Bronchial epithelial cell (primary cell): ENCODE data around the gene RAB40C. TPM values are rescaled to one million over a fixed set of nuclear protein-coding genes. Genes with fewer than 3 reads are reported as not detected.

Experiments
- DNase-seq: peaks from one replicate; pipeline ENCODE4 v3.0.0-alpha.2; 2010; ENCODE audit warnings: low read depth
- FAIRE-seq: peaks from 2 replicates; lab custom pipeline; 2011; peaks lifted over from hg19 to GRCh38; lab: Jason Lieb, UNC
- H3K27me3 ChIP-seq: 2 replicates; pipeline ENCODE4 v1.5.1; 2011; ENCODE audit warnings: low read length; ENCODE audit not compliant: control insufficient read depth, insufficient read depth
- H3K36me3 ChIP-seq: 2 replicates; pipeline ENCODE4 v1.5.1; 2011; ENCODE audit warnings: low read length; ENCODE audit not compliant: control insufficient read depth, insufficient read depth
- H3K4me3 ChIP-seq: 2 replicates; pipeline ENCODE4 v1.5.1; 2011; ENCODE audit warnings: mild to moderate bottlenecking, low read depth, low read length, control low read depth
- total RNA-seq: library from RNA; depleted of rRNA; stranded (reverse); fragments of >200 nt; gene quantifications from 2 replicates; pipeline ENCODE4 v1.2.1, GENCODE V29; 2014
- TF ChIP-seq, protein P1 (sequence below): IDR thresholded peaks from 2 replicates; pipeline ENCODE4 v1.5.1; 2011; ENCODE audit warnings: mild to moderate bottlenecking, moderate library complexity, low read length, control low read depth, inconsistent platforms; ENCODE audit not compliant: insufficient read depth, severe bottlenecking

RAB40C gene
- total RNA-seq, 1 donor from 2014 or later = 10.8 TPM

DNA sequence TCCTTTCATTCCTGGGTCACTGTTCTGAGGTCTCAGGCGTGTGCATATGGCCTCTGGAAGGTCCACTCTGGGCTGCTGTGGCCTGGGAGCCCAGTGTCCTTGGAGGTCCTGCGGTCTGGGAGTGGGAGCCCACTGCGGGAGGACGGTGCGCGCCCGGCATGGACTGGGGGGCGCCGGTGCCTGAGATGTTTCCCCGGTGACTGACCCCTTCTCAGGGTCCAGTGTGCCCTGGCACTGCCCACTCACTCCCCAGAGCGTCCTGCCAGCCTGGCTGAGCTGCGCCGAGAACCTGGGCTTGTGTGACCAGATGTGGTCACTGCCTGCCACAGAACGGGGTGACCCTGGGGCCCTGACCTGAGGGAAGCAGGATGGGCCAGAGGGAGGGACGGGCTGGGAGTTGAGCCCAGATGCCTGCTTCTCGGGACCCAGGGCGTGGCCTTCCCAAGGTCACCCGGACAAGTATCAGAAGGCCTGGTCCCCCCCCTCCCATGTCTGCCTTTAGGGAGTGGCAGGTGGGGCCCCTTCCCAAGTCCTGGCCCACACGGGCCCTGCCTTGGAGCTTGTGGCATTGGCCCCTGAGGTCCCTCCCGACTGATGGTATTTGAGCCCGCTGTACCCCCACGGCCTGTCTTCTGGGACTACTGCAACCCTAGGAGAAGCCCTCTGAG is 84.5 kb downstream of the RAB40C start:
- DNase-seq = no peak
- no peak for FAIRE-seq
- TF ChIP-seq, protein P1, sequence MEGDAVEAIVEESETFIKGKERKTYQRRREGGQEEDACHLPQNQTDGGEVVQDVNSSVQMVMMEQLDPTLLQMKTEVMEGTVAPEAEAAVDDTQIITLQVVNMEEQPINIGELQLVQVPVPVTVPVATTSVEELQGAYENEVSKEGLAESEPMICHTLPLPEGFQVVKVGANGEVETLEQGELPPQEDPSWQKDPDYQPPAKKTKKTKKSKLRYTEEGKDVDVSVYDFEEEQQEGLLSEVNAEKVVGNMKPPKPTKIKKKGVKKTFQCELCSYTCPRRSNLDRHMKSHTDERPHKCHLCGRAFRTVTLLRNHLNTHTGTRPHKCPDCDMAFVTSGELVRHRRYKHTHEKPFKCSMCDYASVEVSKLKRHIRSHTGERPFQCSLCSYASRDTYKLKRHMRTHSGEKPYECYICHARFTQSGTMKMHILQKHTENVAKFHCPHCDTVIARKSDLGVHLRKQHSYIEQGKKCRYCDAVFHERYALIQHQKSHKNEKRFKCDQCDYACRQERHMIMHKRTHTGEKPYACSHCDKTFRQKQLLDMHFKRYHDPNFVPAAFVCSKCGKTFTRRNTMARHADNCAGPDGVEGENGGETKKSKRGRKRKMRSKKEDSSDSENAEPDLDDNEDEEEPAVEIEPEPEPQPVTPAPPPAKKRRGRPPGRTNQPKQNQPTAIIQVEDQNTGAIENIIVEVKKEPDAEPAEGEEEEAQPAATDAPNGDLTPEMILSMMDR = no peak
- Histone ChIP-seq H3K4me3 (no peak overlapping the region), H3K36me3 (peaks cover 31% of the 10 kb centered on the region), H3K27me3 (no peaks in the 10 kb centered on the region)

DNA sequence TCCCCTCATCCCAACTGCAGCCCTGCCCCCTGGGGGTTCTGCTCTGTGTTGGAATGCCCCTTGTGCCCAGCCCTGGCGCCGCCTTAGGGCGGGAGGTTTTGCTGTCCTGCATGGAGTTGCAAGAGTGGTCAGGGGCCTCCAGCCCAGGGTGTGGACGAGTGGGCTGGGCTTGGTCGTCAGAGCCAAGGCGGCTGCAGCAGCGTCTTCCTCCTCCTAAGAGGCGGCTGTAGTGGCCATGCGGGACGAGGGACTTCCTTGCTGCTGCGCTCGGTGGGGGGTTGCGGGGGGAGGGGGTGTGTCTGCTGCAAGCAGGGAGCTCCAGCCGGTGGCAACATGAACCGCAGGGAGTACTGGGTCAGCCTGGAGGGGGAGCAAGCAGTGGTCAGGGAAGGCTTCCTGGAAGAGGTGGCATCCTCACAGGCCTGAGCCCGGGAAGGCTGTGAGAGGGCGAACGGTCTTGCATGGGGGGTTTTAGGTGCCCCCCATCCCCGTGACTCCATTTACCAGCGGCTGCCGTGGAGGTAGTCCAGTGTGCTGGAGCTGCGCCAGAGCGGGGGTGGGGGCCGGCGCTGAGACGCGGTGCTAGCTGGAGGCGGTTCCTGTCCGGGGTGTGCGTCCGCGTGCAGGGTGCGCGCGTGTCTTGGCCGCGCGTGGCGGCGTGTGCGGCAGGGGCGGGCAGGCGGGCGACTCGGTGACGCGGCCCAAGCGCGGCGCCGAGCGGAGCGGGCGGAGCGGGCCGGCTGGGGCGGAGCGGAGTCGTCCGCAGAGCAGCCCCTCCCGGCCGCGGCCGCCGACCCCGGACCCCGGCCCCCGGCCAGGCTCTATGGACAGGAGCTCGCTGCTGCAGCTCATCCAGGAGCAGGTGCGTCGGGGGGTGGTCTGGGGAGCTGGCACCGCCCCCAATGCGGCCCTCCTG is 85.4 kb downstream of the RAB40C start, which contains the start of gene RHBDL1:
Gene RHBDL1 (plus strand): TSS at position 704 of the 916 bp plus-strand sequence. CDS start 120 bp downstream, at position 824.
- TF ChIP-seq, protein P1 = no peak
- no peak for DNase-seq
- no peak for FAIRE-seq
- Histone ChIP-seq H3K27me3 (no peaks in the 10 kb centered on the region), H3K36me3 (peaks cover 24% of the 10 kb centered on the region), H3K4me3 (peak within 1 kb of the TSS; percentile 30)

DNA sequence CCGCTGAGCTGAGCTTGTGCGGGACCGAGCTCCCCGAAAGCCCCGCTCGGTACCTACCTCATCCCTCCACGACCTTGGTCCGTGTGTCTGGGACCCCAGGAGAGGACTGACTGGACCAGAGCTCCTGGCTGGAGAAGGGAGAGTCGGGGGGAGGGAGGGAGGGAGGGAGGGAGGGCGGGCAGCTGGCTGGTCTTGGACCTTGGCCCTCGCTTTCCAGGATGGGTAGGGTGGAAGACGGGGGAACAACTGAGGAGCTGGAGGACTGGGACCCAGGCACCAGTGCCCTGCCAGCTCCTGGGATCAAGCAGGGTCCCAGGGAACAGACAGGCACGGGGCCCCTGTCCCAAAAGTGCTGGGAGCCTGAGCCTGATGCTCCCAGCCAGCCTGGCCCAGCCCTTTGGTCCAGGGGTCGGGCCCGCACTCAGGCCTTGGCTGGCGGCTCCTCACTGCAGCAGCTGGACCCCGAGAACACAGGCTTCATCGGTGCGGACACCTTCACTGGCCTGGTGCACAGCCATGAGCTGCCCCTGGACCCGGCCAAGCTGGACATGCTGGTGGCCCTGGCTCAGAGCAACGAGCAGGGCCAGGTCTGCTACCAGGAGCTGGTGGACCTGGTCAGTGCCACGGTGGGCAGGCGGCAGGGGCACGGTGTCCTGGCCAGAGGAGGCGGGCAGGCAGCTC is 86.2 kb downstream of the RAB40C start:
- FAIRE-seq (no peak), DNase-seq (no peak)
- Histone ChIP-seq H3K36me3 (peaks cover 19% of the 10 kb centered on the region), H3K27me3 (no peaks in the 10 kb centered on the region), H3K4me3 (peak overlapping the region; percentile 30)
- TF ChIP-seq, protein P1 = no peak

DNA sequence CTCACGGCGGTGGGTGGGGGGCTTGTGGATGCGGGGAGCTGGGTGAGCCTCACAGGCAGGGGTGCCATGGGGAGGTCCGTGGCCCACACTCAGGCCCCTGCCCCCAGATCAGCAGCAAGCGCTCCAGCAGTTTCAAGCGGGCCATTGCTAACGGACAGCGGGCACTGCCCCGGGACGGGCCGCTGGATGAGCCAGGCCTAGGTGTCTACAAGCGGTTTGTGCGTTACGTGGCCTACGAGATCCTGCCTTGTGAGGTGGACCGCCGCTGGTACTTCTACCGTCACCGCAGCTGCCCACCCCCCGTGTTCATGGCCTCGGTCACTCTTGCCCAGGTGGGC is 86.7 kb downstream of the RAB40C start:
- H3K27me3 ChIP-seq = no peaks in the 10 kb centered on the region
- DNase-seq (no peak), FAIRE-seq (no peak)
- TF ChIP-seq, protein P1 = no peak
- H3K36me3 ChIP-seq = peaks cover 21% of the 10 kb centered on the region
- peak overlapping the region; percentile 14 for H3K4me3 ChIP-seq

DNA sequence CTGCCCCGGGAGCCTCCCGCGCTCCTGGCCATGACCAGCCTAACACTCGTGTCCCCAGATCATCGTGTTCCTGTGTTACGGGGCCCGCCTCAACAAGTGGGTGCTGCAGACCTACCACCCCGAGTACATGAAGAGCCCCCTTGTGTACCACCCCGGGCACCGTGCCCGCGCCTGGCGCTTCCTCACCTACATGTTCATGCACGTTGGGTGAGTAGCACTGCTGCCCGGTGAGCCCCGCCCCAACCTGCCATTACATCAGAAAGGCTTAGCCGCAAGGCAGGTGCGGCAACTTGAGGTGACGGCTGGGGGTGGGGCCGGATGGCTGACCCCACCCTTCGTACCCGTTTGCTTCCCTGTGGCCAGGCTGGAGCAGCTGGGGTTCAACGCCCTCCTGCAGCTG is 87.0 kb downstream of the RAB40C start:
- TF ChIP-seq, protein P1 = no peak
- FAIRE-seq (peak; percentile 62), DNase-seq (peak; percentile 92)
- peak overlapping the region; percentile 42 for H3K4me3 ChIP-seq
- H3K36me3 ChIP-seq = peaks cover 24% of the 10 kb centered on the region
- no peaks in the 10 kb centered on the region for H3K27me3 ChIP-seq
